ENCODE results near the gene LATS2. TPM values are rescaled to one million over a fixed set of nuclear protein-coding genes. Genes with fewer than 3 reads are reported as not detected.

The LATS2 gene
- total RNA-seq: 1.2 TPM

- no peak for FAIRE-seq
These were observed at the start of gene LATS2 for GRCh38 chr13:21061029-21061763. TSS of gene LATS2 (minus strand) at chr13:21061586. CDS start at chr13:21046026, 15,560 bp downstream.

GRCh38 chr13:21109168-21109567 lies 47.8 kb upstream of the LATS2 start:
- DNase-seq (ENCODE audit: low spot score in 2 of 2) (no peak), FAIRE-seq (no peak)

More at GRCh38 chr13:21061029-21061763, at the start of gene LATS2:
- DNase-seq (ENCODE audit: low spot score in 2 of 2): peak; percentile 93 to 95

- FAIRE-seq (no peak), DNase-seq (ENCODE audit: low spot score in 2 of 2) (no peak)
These were observed 44.7 kb upstream of the LATS2 start for GRCh38 chr13:21106089-21106488.

- DNase-seq (ENCODE audit: low spot score in 2 of 2) (no peak), FAIRE-seq (no peak)
These were observed 43.0 kb upstream of the LATS2 start for GRCh38 chr13:21104199-21105019.

- no peak for DNase-seq (ENCODE audit: low spot score in 2 of 2)
- no peak for FAIRE-seq
These were observed 40.6 kb upstream of the LATS2 start for GRCh38 chr13:21101865-21102576.

GRCh38 chr13:21100994-21101757 lies 39.8 kb upstream of the LATS2 start:
- no peak for DNase-seq (ENCODE audit: low spot score in 2 of 2)

GRCh38 chr13:21100211-21100610 lies 38.8 kb upstream of the LATS2 start:
- no peak for DNase-seq (ENCODE audit: low spot score in 2 of 2)
- FAIRE-seq: no peak

More at GRCh38 chr13:21100994-21101757, 39.8 kb upstream of the LATS2 start:
- FAIRE-seq: no peak

GRCh38 chr13:21095311-21095710 lies 33.9 kb upstream of the LATS2 start:
- no peak for DNase-seq (ENCODE audit: low spot score in 2 of 2)
- no peak for FAIRE-seq

- DNase-seq (ENCODE audit: low spot score in 2 of 2): no peak
- no peak for FAIRE-seq
These were observed 28.4 kb upstream of the LATS2 start for GRCh38 chr13:21089830-21090229.

GRCh38 chr13:21088534-21088933 lies 27.1 kb upstream of the LATS2 start:
- FAIRE-seq (no peak), DNase-seq (ENCODE audit: low spot score in 2 of 2) (no peak)

- FAIRE-seq: no peak
- no peak for DNase-seq (ENCODE audit: low spot score in 2 of 2)
These were observed 25.5 kb upstream of the LATS2 start for GRCh38 chr13:21086929-21087328.

- FAIRE-seq: no peak
- DNase-seq (ENCODE audit: low spot score in 2 of 2): no peak
These were observed 20.5 kb upstream of the LATS2 start for GRCh38 chr13:21081926-21082325.

GRCh38 chr13:21080593-21080891 lies 19.2 kb upstream of the LATS2 start:
- no peak for DNase-seq (ENCODE audit: low spot score in 2 of 2)

GRCh38 chr13:21079761-21080592 lies 18.6 kb upstream of the LATS2 start:
- FAIRE-seq (no peak), DNase-seq (ENCODE audit: low spot score in 2 of 2) (no peak)

More at GRCh38 chr13:21080593-21080891, 19.2 kb upstream of the LATS2 start:
- no peak for FAIRE-seq

- DNase-seq (ENCODE audit: low spot score in 2 of 2) (no peak), FAIRE-seq (no peak)
These were observed 17.8 kb upstream of the LATS2 start for GRCh38 chr13:21079221-21079620.

- DNase-seq (ENCODE audit: low spot score in 2 of 2) (no peak), FAIRE-seq (no peak)
These were observed 17.1 kb upstream of the LATS2 start for GRCh38 chr13:21078501-21078900.

GRCh38 chr13:21077788-21078353 lies 16.5 kb upstream of the LATS2 start:
- FAIRE-seq: no peak
- no peak for DNase-seq (ENCODE audit: low spot score in 2 of 2)

- no peak for FAIRE-seq
- DNase-seq (ENCODE audit: low spot score in 2 of 2): no peak
These were observed 15.8 kb upstream of the LATS2 start for GRCh38 chr13:21077076-21077787.

GRCh38 chr13:21076253-21076652 lies 14.9 kb upstream of the LATS2 start:
- no peak for DNase-seq (ENCODE audit: low spot score in 2 of 2)
- no peak for FAIRE-seq
